ENCODE results near the gene ARID2.

Gene ARID2

DNA sequence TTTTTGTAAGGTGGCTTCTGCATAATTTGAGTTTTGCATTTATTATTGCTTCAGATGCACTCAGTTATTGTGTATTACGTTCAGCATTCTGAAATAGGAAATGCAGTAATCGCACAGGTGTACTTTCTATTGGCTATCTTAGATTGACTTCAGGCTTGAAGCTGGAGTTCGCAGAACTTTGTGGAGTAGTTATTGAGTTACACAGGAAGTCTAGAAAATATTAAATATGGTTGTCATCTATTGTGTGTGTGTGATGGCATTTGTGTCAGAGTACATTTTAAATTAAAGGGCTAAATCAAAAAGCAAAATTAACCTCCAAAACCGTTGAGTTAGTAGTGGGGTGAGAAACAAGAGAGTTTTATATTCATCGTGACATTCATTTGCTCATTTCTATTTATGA, 2.7 kb downstream of the ARID2 start:
- no peak overlapping the region for H3K4me3 ChIP-seq (ENCODE audit: low read depth, low read length)
- TF ChIP-seq, protein P1, sequence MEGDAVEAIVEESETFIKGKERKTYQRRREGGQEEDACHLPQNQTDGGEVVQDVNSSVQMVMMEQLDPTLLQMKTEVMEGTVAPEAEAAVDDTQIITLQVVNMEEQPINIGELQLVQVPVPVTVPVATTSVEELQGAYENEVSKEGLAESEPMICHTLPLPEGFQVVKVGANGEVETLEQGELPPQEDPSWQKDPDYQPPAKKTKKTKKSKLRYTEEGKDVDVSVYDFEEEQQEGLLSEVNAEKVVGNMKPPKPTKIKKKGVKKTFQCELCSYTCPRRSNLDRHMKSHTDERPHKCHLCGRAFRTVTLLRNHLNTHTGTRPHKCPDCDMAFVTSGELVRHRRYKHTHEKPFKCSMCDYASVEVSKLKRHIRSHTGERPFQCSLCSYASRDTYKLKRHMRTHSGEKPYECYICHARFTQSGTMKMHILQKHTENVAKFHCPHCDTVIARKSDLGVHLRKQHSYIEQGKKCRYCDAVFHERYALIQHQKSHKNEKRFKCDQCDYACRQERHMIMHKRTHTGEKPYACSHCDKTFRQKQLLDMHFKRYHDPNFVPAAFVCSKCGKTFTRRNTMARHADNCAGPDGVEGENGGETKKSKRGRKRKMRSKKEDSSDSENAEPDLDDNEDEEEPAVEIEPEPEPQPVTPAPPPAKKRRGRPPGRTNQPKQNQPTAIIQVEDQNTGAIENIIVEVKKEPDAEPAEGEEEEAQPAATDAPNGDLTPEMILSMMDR (IDR thresholded peaks at IDR 0.05; ENCODE audit: low read depth, low read length) = no peak

DNA sequence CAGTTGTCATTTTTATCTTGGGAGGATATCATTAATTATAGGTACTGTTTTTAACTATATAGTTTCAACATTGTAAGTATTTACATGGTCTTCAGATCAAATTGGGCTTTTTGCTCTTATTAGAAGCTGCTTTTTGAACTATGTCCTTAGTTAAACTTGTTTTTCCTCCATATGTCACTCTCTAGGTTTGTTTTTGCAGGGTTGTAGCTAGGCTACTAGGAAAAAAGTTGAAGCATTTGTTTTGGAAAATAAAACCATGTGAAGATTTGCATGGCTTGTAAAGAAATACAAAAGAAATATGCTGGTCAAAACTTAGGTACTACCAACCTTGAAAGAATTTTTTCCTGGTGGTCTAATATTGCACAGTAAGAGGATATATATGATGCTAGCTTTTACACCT, 3.4 kb downstream of the ARID2 start:
- no peak overlapping the region for H3K4me3 ChIP-seq (ENCODE audit: low read depth, low read length)
- TF ChIP-seq, protein P1 (IDR thresholded peaks at IDR 0.05; ENCODE audit: low read depth, low read length) = no peak

DNA sequence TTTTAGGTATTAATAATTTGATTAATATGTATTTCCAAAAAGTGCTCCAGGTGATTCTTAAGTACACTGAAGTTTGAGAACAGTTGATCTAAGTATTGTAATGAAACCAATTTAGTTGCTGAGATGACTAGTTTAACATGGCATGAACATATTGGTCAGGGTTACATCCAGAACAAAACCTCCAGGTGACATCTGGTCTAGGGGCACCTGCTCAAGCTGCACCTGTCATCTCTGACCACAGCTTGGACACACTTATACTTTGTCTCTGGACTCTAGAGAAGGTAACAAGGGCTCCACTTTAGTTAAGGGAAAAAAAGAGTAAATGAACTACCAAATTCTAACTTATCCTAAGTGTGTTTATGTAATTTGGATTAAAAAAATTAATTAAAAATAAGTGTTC, 8.1 kb downstream of the ARID2 start:
- TF ChIP-seq, protein P1 (IDR thresholded peaks at IDR 0.05; ENCODE audit: low read depth, low read length) = no peak

DNA sequence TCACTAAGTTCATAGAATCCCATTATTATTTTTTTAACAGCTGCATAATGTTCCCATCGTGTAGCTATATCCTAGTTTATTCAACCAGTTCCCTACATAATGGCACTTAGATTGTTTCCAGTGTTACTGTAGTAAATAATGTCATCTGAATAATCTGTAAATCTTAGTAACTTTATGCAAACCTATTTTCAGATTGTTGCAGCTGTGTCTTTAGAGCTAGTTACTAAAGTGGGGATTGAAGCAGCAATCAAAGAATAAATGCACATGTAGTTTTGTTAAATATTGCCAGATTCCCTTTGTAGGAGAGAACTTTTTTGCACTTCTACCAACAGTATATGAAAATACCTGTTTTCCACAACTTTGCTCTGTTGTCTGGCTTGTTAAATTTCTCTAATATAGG, 13.1 kb downstream of the ARID2 start:
- TF ChIP-seq, protein P1 (IDR thresholded peaks at IDR 0.05; ENCODE audit: low read depth, low read length) = no peak
- H3K4me3 ChIP-seq (ENCODE audit: low read depth, low read length) = no peak overlapping the region

More for the DNA sequence above, 8.1 kb downstream of the ARID2 start:
- no peak overlapping the region for H3K4me3 ChIP-seq (ENCODE audit: low read depth, low read length)

- TF ChIP-seq, protein P1 (IDR thresholded peaks at IDR 0.05; ENCODE audit: low read depth, low read length) = no peak
- H3K4me3 ChIP-seq (ENCODE audit: low read depth, low read length) = no peak overlapping the region
These were observed 13.7 kb downstream of the ARID2 start for GRCh38 chr12:45743247-45743646.

- TF ChIP-seq, protein P1 (IDR thresholded peaks at IDR 0.05; ENCODE audit: low read depth, low read length) = no peak
- no peak overlapping the region for H3K4me3 ChIP-seq (ENCODE audit: low read depth, low read length)
These were observed 16.4 kb downstream of the ARID2 start for GRCh38 chr12:45745861-45746277.

- TF ChIP-seq, protein P1 (IDR thresholded peaks at IDR 0.05; ENCODE audit: low read depth, low read length) = no peak
- no peak overlapping the region for H3K4me3 ChIP-seq (ENCODE audit: low read depth, low read length)
These were observed 27.2 kb downstream of the ARID2 start for GRCh38 chr12:45756666-45757065.
